Measurements from ENCODE around the gene KCNQ4. TPM values are rescaled to one million over a fixed set of nuclear protein-coding genes. Genes with fewer than 3 reads are reported as not detected.

Gene KCNQ4
- total and polyA plus RNA-seq, 2 donors (not counting 1 experiment from before 2014, with no cell fraction given), result 0.16 to 0.20 TPM

DNA sequence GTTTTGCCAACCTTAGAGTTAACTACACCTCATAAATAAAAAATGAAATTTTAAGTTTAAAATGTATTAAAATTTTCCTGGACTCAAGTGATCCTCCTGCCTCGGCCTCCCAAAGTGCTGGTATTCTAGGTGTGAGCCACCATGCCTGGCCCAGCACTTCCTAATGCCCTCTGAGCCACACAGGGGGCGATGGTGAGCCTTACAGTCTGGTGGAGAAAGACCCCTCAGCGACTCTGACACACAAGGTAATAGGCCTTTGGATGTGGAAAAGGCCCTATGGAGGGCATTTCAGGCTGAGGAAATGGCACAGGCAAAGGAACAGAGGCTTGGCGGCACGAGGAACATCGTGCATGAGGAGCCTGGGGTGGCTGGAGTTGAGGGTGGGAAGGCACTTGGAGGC lies 71.9 kb downstream of the KCNQ4 start:
- Mint-ChIP-seq H3K9me3 (ENCODE audit: insufficient read depth) (no peaks in the 10 kb centered on the region), H3K27ac (no peak overlapping the region), H3K4me3 (no peak overlapping the region), H3K27me3 (peaks cover 22% of the 10 kb centered on the region), H3K4me1 (no peaks in the 10 kb centered on the region)
- H3K27me3 ChIP-seq (replicated peaks in 1 of 4; ENCODE audit: control extremely low read depth in 1 of 4, control insufficient read depth in 3 of 4, insufficient read depth in 4 of 4, low read length in 3 of 4), result peaks cover 0 to 32% (median 5%) of the 10 kb centered on the region in 4 experiments
- no peak overlapping the region for H3K4me3 ChIP-seq (ENCODE audit: control extremely low read depth in 1 of 5, extremely low read depth in 1 of 5, insufficient read depth in 1 of 5, low read depth in 2 of 5, low read length in 4 of 5)
- WGBS (ENCODE audit: insufficient coverage), result 100% methylated on average over 3 of the region's 6 CpGs
- no peak overlapping the region for H3K27ac ChIP-seq (ENCODE audit: low read length in 2 of 2)
- DNase-seq (no peak), ATAC-seq (ENCODE audit: low read depth) (no peak)
- TF ChIP-seq, protein P1, sequence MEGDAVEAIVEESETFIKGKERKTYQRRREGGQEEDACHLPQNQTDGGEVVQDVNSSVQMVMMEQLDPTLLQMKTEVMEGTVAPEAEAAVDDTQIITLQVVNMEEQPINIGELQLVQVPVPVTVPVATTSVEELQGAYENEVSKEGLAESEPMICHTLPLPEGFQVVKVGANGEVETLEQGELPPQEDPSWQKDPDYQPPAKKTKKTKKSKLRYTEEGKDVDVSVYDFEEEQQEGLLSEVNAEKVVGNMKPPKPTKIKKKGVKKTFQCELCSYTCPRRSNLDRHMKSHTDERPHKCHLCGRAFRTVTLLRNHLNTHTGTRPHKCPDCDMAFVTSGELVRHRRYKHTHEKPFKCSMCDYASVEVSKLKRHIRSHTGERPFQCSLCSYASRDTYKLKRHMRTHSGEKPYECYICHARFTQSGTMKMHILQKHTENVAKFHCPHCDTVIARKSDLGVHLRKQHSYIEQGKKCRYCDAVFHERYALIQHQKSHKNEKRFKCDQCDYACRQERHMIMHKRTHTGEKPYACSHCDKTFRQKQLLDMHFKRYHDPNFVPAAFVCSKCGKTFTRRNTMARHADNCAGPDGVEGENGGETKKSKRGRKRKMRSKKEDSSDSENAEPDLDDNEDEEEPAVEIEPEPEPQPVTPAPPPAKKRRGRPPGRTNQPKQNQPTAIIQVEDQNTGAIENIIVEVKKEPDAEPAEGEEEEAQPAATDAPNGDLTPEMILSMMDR (IDR thresholded peaks at IDR 0.05), result no peak
- TF ChIP-seq EZH2 (IDR thresholded peaks at IDR 0.05; ENCODE audit: borderline replicate concordance, insufficient read depth, low read depth, low read length, poor library complexity, severe bottlenecking), result no peak
- no peak overlapping the region for H3K4me2 ChIP-seq (replicated peaks; ENCODE audit: low read depth, low read length, poor library complexity, severe bottlenecking)
- intact Hi-C loops (cut with micrococcal nuclease), result no loop called here
- no peaks in the 10 kb centered on the region for H3K79me2 ChIP-seq (ENCODE audit: control insufficient read depth, insufficient read depth, low read length)
- H3K4me1 ChIP-seq (ENCODE audit: control insufficient read depth in 2 of 2, insufficient read depth in 2 of 2, low read length in 2 of 2), result no peaks in the 10 kb centered on the region
- H4K20me1 ChIP-seq (ENCODE audit: control insufficient read depth, insufficient read depth, low read length, poor library complexity, severe bottlenecking), result no peaks in the 10 kb centered on the region
- no peaks in the 10 kb centered on the region for H3K36me3 ChIP-seq (replicated peaks in 1 of 2; ENCODE audit: control extremely low read depth in 1 of 2, control insufficient read depth in 1 of 2, extremely low read depth in 1 of 2, insufficient read depth in 2 of 2, low read length in 1 of 2)
- CTCF ChIA-PET, result interaction anchor here (0.9 kb wide), 1 partner anchor 81 kb away, joined by 4 read pairs; no protein-coding TSS in a partner anchor
- POLR2A ChIA-PET, result no interaction called here
- no peak overlapping the region for H2AFZ ChIP-seq (ENCODE audit: insufficient read depth, low read depth, low read length, poor library complexity, severe bottlenecking)
- H3K9me3 ChIP-seq (ENCODE audit: control extremely low read depth in 1 of 3, control insufficient read depth in 2 of 3, insufficient read depth in 1 of 3, low read length in 2 of 3), result no peaks in the 10 kb centered on the region
- no peak overlapping the region for H3K9ac ChIP-seq (ENCODE audit: low read length)

DNA sequence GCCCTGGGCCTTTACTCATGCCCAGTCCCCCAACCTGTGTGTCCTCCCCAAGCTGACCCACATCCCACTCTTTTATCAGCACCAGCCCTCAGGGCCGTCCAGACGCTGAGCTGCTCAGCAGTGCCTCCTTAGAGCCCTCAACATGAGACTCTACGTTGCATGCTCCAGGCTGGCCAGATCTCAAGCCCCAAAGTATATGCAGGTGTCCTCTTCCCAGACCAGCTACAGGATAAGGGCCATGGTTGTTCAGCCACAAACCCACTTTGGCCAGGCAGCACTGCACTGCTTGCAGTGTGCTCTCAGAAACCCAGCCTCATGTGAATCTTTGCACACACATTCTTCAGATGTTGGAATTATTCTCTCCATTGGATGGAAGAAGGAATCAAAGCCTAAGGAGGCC lies 72.5 kb downstream of the KCNQ4 start:
- no peak overlapping the region for H3K9ac ChIP-seq (ENCODE audit: low read length)
- WGBS (ENCODE audit: insufficient coverage), result 100% methylated on average over 3 of the region's 3 CpGs
- TF ChIP-seq EZH2 (IDR thresholded peaks at IDR 0.05; ENCODE audit: borderline replicate concordance, insufficient read depth, low read depth, low read length, poor library complexity, severe bottlenecking), result no peak
- TF ChIP-seq, protein P1 (IDR thresholded peaks at IDR 0.05), result no peak
- peaks cover 0 to 38% (median 8%) of the 10 kb centered on the region in 4 experiments for H3K27me3 ChIP-seq (replicated peaks in 1 of 4; ENCODE audit: control extremely low read depth in 1 of 4, control insufficient read depth in 3 of 4, insufficient read depth in 4 of 4, low read length in 3 of 4)
- H3K9me3 ChIP-seq (ENCODE audit: control extremely low read depth in 1 of 3, control insufficient read depth in 2 of 3, insufficient read depth in 1 of 3, low read length in 2 of 3), result peaks cover 0 to 3% (median 0%) of the 10 kb centered on the region in 3 donors
- ATAC-seq (ENCODE audit: low read depth), result no peak
- Mint-ChIP-seq H3K9me3 (ENCODE audit: insufficient read depth) (no peaks in the 10 kb centered on the region), H3K4me1 (peaks cover 4% of the 10 kb centered on the region), H3K27me3 (peaks cover 27% of the 10 kb centered on the region), H3K27ac (no peak overlapping the region), H3K4me3 (no peak overlapping the region)
- POLR2A ChIA-PET, result no interaction called here
- no peaks in the 10 kb centered on the region for H3K36me3 ChIP-seq (replicated peaks in 1 of 2; ENCODE audit: control extremely low read depth in 1 of 2, control insufficient read depth in 1 of 2, extremely low read depth in 1 of 2, insufficient read depth in 2 of 2, low read length in 1 of 2)
- CTCF ChIA-PET, result interaction anchor here (0.9 kb wide), 1 partner anchor 82 kb away, joined by 4 read pairs; no protein-coding TSS in a partner anchor
- H3K79me2 ChIP-seq (ENCODE audit: control insufficient read depth, insufficient read depth, low read length), result no peaks in the 10 kb centered on the region
- intact Hi-C loops (cut with micrococcal nuclease), result no loop called here
- no peak overlapping the region for H3K27ac ChIP-seq (ENCODE audit: low read length in 2 of 2)
- DNase-seq, result no peak
- H3K4me3 ChIP-seq (ENCODE audit: control extremely low read depth in 1 of 5, extremely low read depth in 1 of 5, insufficient read depth in 1 of 5, low read depth in 2 of 5, low read length in 4 of 5), result no peak overlapping the region
- peaks cover 5 to 6% of the 10 kb centered on the region in 2 donors for H3K4me1 ChIP-seq (ENCODE audit: control insufficient read depth in 2 of 2, insufficient read depth in 2 of 2, low read length in 2 of 2)
- no peak overlapping the region for H3K4me2 ChIP-seq (replicated peaks; ENCODE audit: low read depth, low read length, poor library complexity, severe bottlenecking)
- no peak overlapping the region for H2AFZ ChIP-seq (ENCODE audit: insufficient read depth, low read depth, low read length, poor library complexity, severe bottlenecking)
- H4K20me1 ChIP-seq (ENCODE audit: control insufficient read depth, insufficient read depth, low read length, poor library complexity, severe bottlenecking), result no peaks in the 10 kb centered on the region

All from B cell (primary cell).